Activated CD8-positive, alpha-beta memory T cell treated with anti-CD3 and anti-CD28 coated beads, Interleukin-2, amount 50 U/mL, for 48 hours (primary cell): Measurements from ENCODE around the gene TUBGCP2.
A peak's percentile ranks its signal among the peaks of the same experiment; 100 is the strongest.
"Not testable (repeated sequence)": the region's sequence is repeated elsewhere in the genome, so short reads cannot be mapped to it uniquely, and the experiment has no call there.

Source experiments
- DNase-seq: peaks from one replicate; pipeline ENCODE4 v3.0.0-alpha.2; 2020

TUBGCP2 gene

DNA sequence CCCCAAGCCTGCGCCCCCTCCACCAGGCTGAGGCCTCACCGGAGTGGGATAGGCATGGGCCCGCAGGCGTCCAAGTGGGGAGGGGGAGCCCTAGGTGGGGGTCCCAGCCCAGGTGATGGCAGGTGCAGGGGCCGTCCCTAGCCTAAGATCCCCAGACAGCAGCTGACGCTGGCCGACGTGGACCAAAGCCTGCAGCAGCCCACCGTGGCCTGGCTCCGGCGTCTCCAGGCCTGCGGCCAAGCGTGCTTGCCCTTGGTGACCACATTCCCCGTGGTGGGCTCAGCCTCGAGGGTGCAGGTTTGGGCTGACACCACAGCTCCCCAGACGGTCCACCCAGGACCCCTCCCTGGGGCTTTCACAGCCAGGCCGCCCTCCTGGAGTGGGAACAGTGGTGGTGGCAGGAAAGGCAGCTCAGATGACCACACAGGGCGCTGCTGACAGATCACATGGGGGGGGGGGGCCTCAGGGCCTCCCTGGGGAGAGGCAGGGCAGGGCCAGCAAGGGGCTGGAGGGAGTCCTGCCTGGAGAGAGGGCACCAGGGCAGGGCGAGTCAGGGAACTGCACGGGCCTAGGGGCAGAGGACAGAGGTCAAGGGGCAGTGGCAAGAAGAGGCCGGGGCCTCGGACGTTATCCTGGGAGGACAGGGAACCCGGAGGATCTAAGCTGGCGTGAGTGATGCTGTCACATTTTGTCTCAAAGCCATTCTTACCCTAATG lies 31.2 kb downstream of the TUBGCP2 start:
- DNase-seq, result no peak

DNA sequence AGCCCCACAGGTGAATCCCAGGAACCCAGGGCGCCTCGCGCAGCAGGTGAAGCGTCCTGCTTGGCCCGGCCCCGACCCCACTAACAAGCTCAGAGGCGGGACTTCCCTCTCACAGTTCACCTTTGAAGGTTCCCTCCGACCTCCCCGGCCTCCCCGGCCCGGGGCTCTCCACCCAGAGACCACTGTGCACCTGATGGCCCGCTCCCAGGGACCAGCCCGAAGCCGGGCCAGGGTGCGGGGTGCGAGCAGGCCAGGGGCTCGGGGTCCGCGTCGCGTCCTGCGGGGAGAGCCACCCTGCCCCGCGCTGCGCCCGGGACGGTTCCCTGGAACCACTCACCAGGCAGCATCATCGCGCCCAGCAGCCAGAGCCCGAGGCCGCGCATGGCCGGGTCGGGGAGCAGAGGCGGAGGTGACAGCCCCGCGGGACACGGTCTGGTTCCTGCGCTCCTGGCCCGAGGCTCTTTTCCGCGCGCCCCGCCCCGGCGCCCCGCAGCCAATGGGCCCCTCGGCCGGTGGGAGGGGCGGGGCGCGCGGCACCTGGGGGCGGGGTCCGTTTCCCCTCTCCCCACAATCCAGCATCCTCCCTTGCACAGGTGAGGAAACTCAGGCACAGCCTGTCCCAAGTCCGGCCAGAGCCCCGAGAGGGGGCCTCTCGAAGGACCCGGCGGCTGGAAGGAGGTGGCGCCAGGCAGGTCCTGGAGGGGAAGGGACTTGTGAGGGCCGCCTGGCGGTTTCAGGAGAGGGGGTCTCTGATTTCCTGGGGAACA lies 32.1 kb downstream of the TUBGCP2 start, which contains the start of gene ADAM8:
Gene ADAM8, minus strand, starts transcription at position 434 of the 767 bp plus-strand sequence. Its CDS starts 51 bp downstream, at position 383.
- DNase-seq, result peak; percentile 87

DNA sequence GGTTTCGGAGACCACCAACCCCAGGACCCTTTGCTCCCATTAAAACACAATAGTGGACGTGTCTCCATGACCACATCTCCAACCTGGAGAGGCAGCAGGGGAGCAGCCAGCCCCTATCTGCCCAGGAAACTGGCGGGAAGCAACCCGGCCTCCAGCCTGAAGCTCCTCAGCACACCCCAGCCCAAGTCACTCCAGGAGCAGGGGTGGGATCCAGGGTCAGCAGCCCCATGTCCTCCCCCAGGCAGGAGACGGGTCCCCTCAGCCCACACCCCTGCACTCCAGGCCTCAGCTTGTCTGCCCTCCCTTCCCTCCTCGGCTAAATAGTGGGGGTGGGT lies 32.6 kb downstream of the TUBGCP2 start:
- DNase-seq, result no peak

DNA sequence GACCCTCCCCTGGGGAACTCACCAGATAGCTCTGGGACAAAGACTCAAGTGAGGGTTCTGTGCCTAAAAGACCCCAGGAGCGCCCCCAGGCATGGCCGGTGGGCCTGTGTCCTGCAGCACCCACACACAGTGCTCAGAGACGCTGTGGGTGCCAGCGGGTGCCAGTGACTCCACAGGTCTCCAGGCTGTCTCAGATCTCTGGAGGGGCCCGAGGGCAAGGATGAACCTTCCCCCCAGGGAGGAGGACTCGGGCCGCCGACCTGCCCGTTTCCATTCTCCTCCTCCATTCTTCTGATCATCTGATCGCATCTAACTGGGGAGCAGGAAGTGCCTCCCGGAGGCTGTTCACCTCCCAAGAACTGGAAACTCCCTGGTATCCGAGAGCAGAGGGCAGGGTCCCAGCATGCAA lies 33.0 kb downstream of the TUBGCP2 start:
- DNase-seq, result no peak

DNA sequence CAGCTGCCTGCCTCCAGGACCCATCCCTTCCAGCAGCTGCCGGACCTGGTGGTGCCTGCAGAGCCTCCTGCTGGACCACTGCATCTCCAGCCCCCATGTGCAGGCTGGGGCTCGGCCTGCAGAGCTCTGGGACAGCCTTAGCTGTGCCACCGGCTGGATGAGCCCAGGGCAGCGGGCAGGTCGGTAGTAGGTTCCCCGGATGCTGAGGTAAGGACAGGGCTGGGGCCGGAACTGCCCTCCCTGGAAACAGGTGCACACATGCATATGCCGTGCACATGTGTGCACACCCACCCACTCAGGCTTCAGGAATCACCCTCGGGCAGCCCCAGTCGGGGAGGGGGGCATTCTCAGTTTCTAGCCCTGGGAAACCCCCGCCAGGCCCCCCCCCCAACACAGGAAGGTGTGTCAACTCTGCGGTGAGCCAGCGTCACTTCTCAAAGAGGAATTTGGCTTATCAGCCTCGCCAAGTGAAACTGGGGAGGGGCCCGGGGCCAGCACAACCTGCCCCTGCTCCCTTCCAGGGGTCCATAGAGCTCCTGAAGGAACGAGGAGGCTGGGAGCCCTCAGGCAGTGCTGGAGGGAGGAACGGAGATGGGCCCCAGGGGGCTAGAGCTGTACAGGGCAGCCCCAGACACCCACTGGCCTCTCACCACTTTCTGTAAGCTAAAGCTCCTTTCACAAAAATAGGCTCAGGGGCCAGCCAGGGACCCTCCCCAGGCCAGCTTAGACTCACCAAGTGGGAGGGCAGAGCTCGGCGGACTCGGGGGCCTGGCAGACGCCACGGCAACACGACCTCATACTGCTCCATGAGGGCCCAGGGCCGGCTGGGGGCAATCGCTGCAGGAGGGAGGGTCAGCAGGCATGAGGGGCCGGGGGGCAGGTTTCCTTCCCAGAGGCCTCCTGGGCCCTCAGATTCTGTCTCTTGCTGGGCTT lies 33.7 kb downstream of the TUBGCP2 start:
- DNase-seq, result peak; percentile 87

DNA sequence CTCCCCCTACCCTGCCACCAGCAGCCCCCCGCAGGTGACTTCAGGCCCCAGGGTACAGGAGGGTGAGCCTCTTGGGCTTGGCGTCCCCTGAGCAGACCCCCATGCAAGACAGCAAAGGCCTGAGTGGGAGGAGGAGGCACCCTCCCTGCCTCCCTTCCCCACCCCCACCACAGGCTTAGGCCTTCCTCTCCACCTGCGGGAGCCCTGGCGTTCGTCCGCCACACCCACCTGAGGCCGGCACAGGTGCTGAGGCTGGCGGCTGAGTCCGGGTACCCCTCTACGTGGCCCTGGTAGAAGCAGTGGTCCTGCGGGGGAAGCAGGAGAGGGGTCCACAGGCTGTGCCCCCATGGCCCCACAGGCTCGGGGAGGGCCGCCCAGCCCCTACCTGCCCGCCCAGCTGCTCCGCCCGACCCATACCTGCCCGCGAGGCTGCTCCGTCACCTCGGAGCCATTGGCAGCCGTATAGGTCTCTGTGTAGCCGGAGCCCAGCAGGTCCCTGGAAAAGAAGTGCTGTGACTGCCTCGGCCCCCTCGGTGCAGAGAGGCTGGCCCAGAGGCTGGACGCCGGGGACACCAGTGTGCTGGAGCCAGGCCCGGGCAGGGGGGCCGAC lies 35.0 kb downstream of the TUBGCP2 start:
- DNase-seq, result no peak

DNA sequence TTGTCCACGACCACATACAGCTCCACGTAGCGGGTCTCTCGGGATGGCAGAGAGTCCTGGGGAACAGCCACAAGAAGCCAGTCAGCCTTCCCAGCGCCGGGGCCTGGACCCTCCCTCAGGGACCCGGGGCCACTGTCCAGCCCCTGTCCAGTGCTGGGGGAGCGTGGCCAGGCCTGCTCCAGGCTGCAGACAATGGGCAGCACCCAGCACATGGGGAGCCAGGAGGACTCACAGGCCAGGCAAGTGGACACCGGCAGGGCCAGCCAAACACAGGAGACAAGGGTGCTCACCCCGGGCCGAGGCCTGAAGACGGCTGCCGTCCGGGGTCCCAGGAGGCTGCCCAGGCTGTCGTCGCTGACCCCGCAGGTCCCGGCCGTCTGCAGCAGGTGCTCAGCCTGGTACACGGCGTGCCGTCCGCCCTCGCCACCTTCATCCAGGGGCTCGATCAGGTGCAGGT lies 35.7 kb downstream of the TUBGCP2 start:
- DNase-seq, result no peak

DNA sequence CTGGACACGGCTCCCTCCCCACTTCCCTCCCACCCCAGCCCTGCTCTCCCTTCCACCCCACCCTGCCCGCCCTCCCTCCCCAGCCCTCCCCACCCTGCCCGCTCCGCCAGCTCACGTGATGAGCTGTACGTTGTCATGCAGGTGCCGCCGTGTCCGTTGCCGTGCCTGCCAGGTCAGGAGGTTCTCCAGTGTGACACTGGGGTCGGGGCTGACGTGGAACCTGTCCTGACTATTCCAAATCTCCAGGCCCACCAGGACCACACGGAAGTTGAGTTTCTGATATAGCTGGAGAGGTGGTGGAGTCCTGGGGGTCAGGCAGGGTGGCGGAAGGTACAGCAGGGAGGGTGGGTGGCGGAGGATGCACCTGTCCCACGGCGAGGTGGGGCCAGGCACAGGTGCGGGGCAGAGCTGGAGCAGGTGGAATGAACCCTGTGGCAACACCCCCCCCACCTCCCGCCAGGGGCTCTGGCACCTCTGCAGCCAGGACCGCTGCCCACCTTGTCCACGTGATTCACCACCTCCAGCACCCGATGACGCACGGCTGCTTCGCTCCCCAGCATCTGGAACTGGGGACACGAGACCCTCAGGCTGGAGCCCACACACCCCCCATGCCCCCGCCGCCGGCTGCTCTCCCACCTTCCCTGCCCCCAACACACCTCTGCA lies 36.2 kb downstream of the TUBGCP2 start:
- no peak for DNase-seq

DNA sequence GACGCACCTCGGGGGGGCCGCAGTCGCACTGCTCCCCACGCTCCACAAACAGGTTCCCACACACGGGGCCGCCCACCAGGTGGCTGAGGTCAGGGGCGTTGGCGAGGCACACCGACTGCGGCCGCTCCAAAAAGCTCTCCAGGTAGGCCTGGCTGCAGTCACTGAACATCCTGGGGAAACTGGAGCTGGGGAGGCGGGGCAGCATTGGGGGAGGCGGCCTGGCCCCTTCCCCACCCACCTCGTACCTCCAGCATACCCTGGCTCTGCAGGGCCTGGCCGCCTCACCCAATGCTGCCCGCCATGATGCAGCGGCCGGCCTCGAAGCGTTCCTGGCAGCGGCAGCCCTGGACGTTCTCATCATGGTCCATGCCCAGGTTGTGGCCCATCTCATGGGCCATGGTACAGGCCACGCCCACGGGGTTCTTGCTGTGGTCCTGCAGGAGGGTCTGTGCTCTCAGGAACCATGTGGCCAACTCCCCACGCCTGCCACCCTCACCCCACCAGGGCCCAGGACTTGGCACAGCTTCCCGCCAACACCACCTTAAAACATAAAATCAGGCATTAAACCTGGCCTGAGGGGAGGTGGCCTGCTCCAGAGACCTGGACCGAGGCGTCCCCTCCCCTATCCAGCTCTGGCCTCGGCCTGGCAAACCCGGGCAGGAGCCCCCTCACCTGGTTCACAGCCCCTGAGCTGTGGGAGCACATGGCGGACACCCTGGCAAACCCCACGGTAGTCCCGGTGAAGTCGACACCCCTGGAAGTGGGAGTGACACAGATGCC lies 37.0 kb downstream of the TUBGCP2 start:
- DNase-seq, result no peak

DNA sequence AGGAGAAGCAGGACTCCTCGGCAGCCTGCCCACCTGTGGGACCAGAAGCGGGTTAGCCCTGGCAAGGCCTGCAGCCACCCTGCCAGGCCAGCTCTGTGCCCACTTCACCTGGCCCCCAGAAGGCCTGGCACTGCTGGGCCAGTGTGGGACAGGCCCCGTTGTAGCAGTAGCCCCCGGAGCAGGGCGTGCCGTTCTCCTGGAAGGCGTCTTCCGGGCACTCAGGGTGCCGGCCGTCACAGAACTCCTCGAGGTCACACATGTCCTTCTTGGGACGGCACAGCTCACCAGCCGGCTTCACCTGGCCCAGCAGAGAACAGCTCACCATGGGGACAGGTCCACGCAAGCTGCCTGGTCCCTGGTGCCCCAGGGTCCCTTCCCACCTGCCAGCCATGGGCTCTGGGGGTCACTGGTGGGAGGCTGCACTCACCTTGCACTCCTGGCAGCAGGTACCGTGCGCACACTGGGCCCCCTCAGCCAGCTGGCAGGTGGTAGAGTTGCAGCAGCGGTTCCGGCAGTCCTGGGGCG lies 37.8 kb downstream of the TUBGCP2 start:
- DNase-seq, result no peak

DNA sequence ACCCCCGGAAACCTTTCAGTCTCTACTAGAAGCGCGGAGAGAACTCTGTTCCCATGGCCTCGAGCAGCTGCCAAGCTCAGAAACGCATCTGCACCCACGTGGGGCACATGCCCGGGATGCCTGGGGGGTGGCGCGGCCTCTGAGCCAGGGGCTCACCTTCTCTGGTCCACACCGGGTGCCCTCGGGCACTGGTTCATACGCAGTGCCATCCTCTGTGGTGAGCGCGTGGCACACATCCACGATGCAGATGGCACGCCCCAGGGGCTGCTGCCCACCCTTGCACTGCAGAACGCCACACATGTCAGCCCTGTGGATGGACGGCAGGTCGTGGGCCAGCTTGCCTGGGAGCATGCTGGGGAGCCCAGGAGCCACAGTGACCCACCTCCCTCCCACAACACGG lies 38.5 kb downstream of the TUBGCP2 start:
- no peak for DNase-seq

DNA sequence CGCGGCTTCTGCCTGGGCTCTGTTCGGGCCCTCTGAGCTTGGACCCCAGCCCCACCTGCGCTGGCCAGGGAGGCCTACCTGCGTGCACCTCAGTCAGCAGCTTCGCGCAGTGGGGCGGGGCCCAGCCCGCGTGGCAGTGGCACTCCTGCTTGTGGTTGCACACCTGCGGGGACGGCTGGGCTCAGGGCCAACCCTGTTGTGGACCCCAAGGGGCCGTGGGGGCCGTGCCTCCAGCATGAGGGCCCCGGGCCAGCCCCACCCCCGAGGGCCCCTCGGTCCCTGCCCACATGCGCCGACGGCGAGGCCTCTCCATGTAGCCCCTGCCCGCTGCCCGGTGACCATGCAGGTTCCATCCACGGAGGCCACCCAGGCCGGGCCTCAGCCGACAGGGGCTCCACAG lies 39.3 kb downstream of the TUBGCP2 start:
- DNase-seq, result no peak

DNA sequence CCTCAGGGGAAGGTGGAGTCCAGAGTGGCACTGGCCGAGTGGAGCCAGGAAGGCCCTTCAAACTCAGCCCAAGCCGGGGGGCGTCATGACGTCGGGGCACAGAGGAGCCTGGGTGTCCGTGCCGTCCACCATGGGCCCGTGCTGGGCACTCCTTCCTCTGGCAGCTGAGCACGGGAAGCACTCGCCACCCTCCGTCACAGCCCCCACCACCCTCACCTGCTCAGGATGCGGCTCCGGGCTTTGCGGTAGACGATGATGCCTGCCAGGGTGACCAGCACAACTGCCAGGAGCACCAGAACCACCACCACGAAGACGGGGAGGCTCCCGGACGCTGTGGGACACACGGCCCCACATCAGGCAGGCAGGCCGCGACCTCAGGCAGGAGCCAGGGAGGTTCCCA lies 40.1 kb downstream of the TUBGCP2 start:
- no peak for DNase-seq

DNA sequence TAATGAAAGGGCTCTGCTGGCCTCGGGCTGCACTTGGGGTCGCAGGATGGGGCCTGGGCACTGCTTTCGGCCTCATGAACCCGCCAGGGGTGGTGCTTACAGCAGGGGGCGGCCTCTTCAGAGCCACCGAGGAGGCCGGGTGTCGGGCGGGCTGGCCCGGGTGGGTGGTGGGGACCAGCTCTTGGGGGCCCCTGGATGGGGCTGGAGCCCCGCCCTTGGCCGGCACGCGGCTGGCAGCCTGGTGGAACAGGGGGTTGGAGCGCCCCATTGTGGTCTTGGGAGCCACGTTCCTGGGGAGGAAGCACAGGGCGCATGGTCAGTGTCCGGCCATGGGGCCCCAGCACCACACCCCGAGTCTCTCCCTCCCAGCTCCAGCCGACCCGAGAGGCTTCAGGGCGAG lies 40.8 kb downstream of the TUBGCP2 start:
- no peak for DNase-seq

DNA sequence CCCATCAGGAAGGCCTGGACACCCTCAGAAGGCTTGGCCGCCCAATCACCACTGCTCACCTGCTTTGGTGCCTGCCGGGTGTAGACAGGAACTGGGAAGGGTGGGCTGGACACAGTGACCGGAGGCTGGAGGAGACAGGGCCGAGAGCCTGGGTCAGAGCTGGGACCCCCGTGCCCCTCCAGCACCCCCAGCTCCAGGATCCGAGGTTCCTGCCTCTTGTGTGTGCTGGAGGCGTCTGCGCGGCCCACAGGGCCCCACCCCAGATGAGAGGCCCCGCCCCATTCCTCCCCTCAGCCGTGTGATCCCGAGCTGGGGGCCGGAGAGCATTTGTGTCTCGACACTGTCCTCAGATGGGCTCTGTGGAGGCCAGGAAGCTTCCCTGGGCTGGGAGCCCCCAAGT lies 41.4 kb downstream of the TUBGCP2 start:
- no peak for DNase-seq

DNA sequence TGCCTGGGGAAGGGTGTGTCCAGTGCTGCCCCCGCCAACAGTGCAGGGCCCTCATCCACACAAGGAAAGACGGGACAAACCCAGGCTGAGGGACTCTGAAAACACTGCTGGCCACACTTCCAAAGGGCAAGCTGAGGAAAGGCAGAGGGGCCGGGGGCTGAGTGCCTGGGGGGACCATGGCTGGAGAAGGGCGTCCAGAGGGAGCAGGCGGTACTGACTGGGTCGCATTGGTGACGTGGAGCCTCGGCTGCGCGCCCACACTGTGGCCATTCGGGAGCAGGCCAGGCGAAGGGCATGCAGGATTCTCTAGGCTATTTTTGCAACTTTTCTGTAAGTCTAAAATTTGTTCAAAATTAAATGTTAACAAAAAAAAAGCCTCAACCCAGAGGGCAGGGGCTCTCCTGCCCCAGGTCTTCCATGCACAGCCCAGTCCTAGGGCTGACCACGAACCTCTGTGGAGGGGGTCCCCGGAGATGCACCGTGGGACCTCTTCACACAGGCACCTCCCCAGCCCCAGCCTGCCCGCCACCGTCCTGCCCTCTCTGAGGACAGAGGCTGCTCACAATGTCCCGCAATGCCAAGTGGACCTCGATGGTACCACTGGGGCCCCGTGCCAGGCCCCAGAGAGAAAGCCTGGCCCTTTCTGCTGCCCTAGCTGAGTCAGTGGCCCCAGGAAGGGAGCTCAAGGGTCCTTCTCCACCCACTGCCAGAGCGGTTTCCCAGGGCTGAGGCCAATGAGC lies 42.4 kb downstream of the TUBGCP2 start:
- DNase-seq, result no peak

DNA sequence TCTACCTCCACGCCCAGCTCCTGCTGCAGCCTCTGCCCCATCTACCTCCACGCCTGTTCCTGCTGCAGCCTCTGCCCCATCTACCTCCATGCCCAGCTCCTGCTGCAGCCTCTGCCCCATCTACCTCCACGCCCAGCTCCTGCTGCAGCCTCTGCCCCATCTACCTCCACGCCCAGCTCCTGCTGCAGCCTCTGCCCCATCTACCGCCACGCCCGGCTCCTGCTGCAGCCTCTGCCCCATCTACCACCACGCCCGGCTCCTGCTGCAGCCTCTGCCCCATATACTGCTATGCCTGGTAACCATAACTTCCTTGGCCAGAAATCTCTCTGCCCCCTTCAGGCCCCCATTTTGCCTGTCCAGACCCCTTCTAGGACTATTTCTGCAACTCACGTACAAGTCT lies 43.6 kb downstream of the TUBGCP2 start:
- not testable (repeated sequence) for DNase-seq

DNA sequence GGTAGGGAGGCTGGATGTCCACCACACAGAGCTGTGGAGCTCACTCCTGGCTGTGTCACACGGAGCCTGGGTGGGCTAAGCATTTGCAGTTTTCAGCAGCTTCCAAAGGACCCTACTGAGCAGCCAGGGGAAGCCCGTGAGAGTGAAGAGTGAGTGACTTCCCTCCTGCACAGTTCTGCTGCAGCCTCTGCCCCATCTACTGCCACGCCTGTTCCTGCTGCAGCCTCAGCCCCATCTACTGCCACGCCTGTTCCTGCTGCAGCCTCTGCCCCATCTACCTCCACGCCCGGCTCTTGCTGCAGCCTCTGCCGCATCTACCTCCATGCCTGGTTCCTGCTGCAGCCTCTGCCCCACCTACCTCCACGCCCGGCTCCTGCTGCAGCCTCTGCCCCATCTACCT lies 44.2 kb downstream of the TUBGCP2 start:
- no peak for DNase-seq

DNA sequence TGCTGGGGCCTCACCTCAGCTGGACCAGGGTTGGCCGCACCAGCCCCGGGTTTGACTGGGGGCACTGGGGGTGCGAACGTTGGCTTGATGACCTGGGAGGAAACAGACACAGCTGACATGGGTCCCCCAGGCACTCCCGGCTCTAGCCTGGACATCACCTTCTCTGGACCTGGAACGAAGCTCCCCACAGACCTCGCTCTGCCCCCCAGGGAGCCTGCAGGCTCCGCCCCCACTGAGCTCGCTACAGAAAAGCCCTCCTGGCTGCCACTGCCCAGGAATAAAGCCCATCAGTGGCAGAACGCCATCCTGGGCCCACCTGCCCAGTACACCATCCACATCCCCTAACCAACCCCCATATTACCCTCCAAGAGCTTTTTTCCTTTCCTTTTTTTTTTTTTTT lies 45.0 kb downstream of the TUBGCP2 start:
- DNase-seq, result no peak

DNA sequence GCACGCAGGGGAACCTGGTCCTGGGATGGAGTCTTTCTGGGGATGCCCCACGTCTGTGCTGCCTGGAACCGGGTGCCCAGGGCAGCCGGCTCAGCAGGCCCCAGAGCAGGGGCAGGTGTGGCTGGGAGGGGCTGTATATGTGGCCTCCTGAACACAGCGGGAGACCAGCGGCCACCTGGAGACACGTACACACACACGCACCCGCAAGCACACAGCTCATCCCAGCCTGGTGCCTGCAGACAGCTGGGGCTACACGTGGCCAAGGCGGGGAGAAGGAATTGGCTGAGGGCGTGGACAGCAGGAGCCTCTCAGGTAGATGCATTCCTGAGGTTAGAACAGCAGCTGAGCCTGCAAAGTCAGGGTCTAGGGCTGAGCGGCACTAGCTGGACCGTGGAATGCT lies 46.0 kb downstream of the TUBGCP2 start:
- no peak for DNase-seq
